T-helper 17 cell (primary cell): ENCODE measurements around the gene FYN. TPM values are rescaled to one million over a fixed set of nuclear protein-coding genes. Genes with fewer than 3 reads are reported as not detected.
"Not testable (repeated sequence)": the region's sequence is repeated elsewhere in the genome, so short reads cannot be mapped to it uniquely, and the experiment has no call there.

Experiments used
- ATAC-seq: fragments of 150-1000 bp; cut with Tn5 transposase; 2 replicates; pipeline ENCODE4 v1.10.0; 2021; ENCODE audit warnings: mild to moderate bottlenecking, moderate library complexity
- DNase-seq, 3 donors: peaks; one replicate each; pipeline versions ENCODE4 v3.0.0 to v3.0.0-alpha.2; 2020 to 2021
- H3K9me3 ChIP-seq: one replicate; pipeline ENCODE4 v1.7.0; 2013; ENCODE audit warnings: low read length, mild to moderate bottlenecking; ENCODE audit not compliant: control insufficient read depth, poor library complexity, severe bottlenecking
- H3K27ac Mint-ChIP-seq: one replicate; pipeline ENCODE4 v1.8.0; 2022; ENCODE audit warnings: mild to moderate bottlenecking, moderate library complexity, mixed read lengths
- H3K27me3 Mint-ChIP-seq: one replicate; pipeline ENCODE4 v1.8.0; 2022; ENCODE audit warnings: mixed read lengths
- H3K36me3 Mint-ChIP-seq: one replicate; pipeline ENCODE4 v1.8.0; 2022; ENCODE audit warnings: low read depth, mixed read lengths
- H3K4me1 Mint-ChIP-seq: one replicate; pipeline ENCODE4 v1.8.0; 2022; ENCODE audit warnings: mild to moderate bottlenecking, mixed read lengths
- H3K4me3 Mint-ChIP-seq: one replicate; pipeline ENCODE4 v1.8.0; 2022; ENCODE audit warnings: mild to moderate bottlenecking, moderate library complexity, mixed read lengths
- total RNA-seq, 4 donors: library from RNA in 2 of 4; stranded (reverse) in 2 of 4; gene quantifications; one replicate each; pipeline ENCODE4 v1.2.3 and lab custom pipeline; 2022 to 2026

Gene FYN
- total RNA-seq (100 to 1,000 TPM; 455 to 472 TPM), total RNA-seq (lab: John Stamatoyannopoulos, UW) (234 to 418 reads per million in 2 donors)

- H3K36me3 Mint-ChIP-seq: peaks cover 6% of the 10 kb centered on the region
- no peaks in the 10 kb centered on the region for H3K27me3 Mint-ChIP-seq
- DNase-seq: peak; percentile 98 to 99 (median 98)
- H3K27ac Mint-ChIP-seq: peak within 1 kb of the TSS; percentile 97
- H3K9me3 ChIP-seq: no peaks in the 10 kb centered on the region
- H3K4me1 Mint-ChIP-seq: peaks cover 36% of the 10 kb centered on the region
- ATAC-seq: peak; percentile 91
- peak within 1 kb of the TSS; percentile 100 for H3K4me3 Mint-ChIP-seq
These were observed at the start of gene FYN for GRCh38 chr6:111873178-111874024. Gene FYN, minus strand, starts transcription at chr6:111873452. Its CDS starts 153,401 bp downstream, at chr6:111720051.

- Mint-ChIP-seq H3K27ac (no peak overlapping the region), H3K36me3 (no peaks in the 10 kb centered on the region)
These were observed 49.4 kb upstream of the FYN start for GRCh38 chr6:111922454-111923297.

GRCh38 chr6:111921103-111921502, 47.9 kb upstream of the FYN start:
- no peak overlapping the region for H3K4me3 Mint-ChIP-seq
- no peaks in the 10 kb centered on the region for H3K27me3 Mint-ChIP-seq
- no peaks in the 10 kb centered on the region for H3K9me3 ChIP-seq
- no peak for DNase-seq
- no peak overlapping the region for H3K27ac Mint-ChIP-seq
- ATAC-seq: no peak
- no peaks in the 10 kb centered on the region for H3K4me1 Mint-ChIP-seq
- H3K36me3 Mint-ChIP-seq: no peaks in the 10 kb centered on the region

More at GRCh38 chr6:111922454-111923297, 49.4 kb upstream of the FYN start:
- no peaks in the 10 kb centered on the region for H3K27me3 Mint-ChIP-seq
- DNase-seq (no peak), ATAC-seq (no peak)
- H3K4me3 Mint-ChIP-seq: no peak overlapping the region
- no peaks in the 10 kb centered on the region for H3K9me3 ChIP-seq
- no peaks in the 10 kb centered on the region for H3K4me1 Mint-ChIP-seq

GRCh38 chr6:111920578-111920977, 47.3 kb upstream of the FYN start:
- no peaks in the 10 kb centered on the region for H3K4me1 Mint-ChIP-seq
- ATAC-seq (no peak), DNase-seq (no peak)
- no peak overlapping the region for H3K27ac Mint-ChIP-seq
- no peaks in the 10 kb centered on the region for H3K9me3 ChIP-seq
- no peak overlapping the region for H3K4me3 Mint-ChIP-seq
- no peaks in the 10 kb centered on the region for H3K27me3 Mint-ChIP-seq
- no peaks in the 10 kb centered on the region for H3K36me3 Mint-ChIP-seq

- no peak overlapping the region for H3K27ac Mint-ChIP-seq
- H3K9me3 ChIP-seq: no peaks in the 10 kb centered on the region
- ATAC-seq (no peak), DNase-seq (no peak)
- no peaks in the 10 kb centered on the region for H3K27me3 Mint-ChIP-seq
- no peak overlapping the region for H3K4me3 Mint-ChIP-seq
- no peaks in the 10 kb centered on the region for H3K36me3 Mint-ChIP-seq
- H3K4me1 Mint-ChIP-seq: peaks cover 2% of the 10 kb centered on the region
These were observed 45.6 kb upstream of the FYN start for GRCh38 chr6:111918825-111919224.

GRCh38 chr6:111916747-111917146, 43.5 kb upstream of the FYN start:
- no peaks in the 10 kb centered on the region for H3K9me3 ChIP-seq
- no peak for ATAC-seq
- Mint-ChIP-seq H3K27me3 (no peaks in the 10 kb centered on the region), H3K27ac (no peak overlapping the region), H3K36me3 (no peaks in the 10 kb centered on the region), H3K4me1 (peaks cover 2% of the 10 kb centered on the region), H3K4me3 (peak overlapping the region; percentile 1)
- DNase-seq: no peak

- ATAC-seq (no peak), DNase-seq (no peak)
- H3K9me3 ChIP-seq: no peaks in the 10 kb centered on the region
- no peak overlapping the region for H3K27ac Mint-ChIP-seq
- H3K27me3 Mint-ChIP-seq: no peaks in the 10 kb centered on the region
- no peaks in the 10 kb centered on the region for H3K36me3 Mint-ChIP-seq
- no peak overlapping the region for H3K4me3 Mint-ChIP-seq
- peaks cover 5% of the 10 kb centered on the region for H3K4me1 Mint-ChIP-seq
These were observed 41.4 kb upstream of the FYN start for GRCh38 chr6:111914617-111915016.

- H3K4me1 Mint-ChIP-seq: peaks cover 5% of the 10 kb centered on the region
- no peaks in the 10 kb centered on the region for H3K36me3 Mint-ChIP-seq
- ATAC-seq (no peak), DNase-seq (no peak)
- no peak overlapping the region for H3K27ac Mint-ChIP-seq
- H3K4me3 Mint-ChIP-seq: no peak overlapping the region
- no peaks in the 10 kb centered on the region for H3K27me3 Mint-ChIP-seq
- H3K9me3 ChIP-seq: no peaks in the 10 kb centered on the region
These were observed 39.7 kb upstream of the FYN start for GRCh38 chr6:111912904-111913303.

GRCh38 chr6:111911428-111911827, 38.2 kb upstream of the FYN start:
- no peaks in the 10 kb centered on the region for H3K9me3 ChIP-seq
- DNase-seq (no peak), ATAC-seq (no peak)
- Mint-ChIP-seq H3K27ac (no peak overlapping the region), H3K27me3 (no peaks in the 10 kb centered on the region), H3K4me3 (no peak overlapping the region), H3K4me1 (peaks cover 5% of the 10 kb centered on the region), H3K36me3 (no peaks in the 10 kb centered on the region)

GRCh38 chr6:111909238-111909637, 36.0 kb upstream of the FYN start:
- H3K36me3 Mint-ChIP-seq: no peaks in the 10 kb centered on the region
- H3K4me3 Mint-ChIP-seq: no peak overlapping the region
- peaks cover 3% of the 10 kb centered on the region for H3K4me1 Mint-ChIP-seq
- ATAC-seq (no peak), DNase-seq (no peak)
- H3K27me3 Mint-ChIP-seq: no peaks in the 10 kb centered on the region
- H3K27ac Mint-ChIP-seq: no peak overlapping the region
- no peaks in the 10 kb centered on the region for H3K9me3 ChIP-seq

- not testable (repeated sequence) for H3K27me3 Mint-ChIP-seq, DNase-seq, H3K9me3 ChIP-seq, H3K27ac Mint-ChIP-seq, H3K36me3 Mint-ChIP-seq, H3K4me1 Mint-ChIP-seq, ATAC-seq, H3K4me3 Mint-ChIP-seq
These were observed 35.1 kb upstream of the FYN start for GRCh38 chr6:111908365-111908764.

GRCh38 chr6:111900735-111901134, 27.5 kb upstream of the FYN start:
- no peaks in the 10 kb centered on the region for H3K9me3 ChIP-seq
- Mint-ChIP-seq H3K27ac (no peak overlapping the region), H3K4me1 (no peaks in the 10 kb centered on the region), H3K4me3 (no peak overlapping the region), H3K36me3 (no peaks in the 10 kb centered on the region), H3K27me3 (no peaks in the 10 kb centered on the region)
- DNase-seq (no peak), ATAC-seq (no peak)

- Mint-ChIP-seq H3K27ac (no peak overlapping the region), H3K36me3 (no peaks in the 10 kb centered on the region), H3K4me1 (no peaks in the 10 kb centered on the region), H3K4me3 (no peak overlapping the region), H3K27me3 (no peaks in the 10 kb centered on the region)
- ATAC-seq: no peak
- no peaks in the 10 kb centered on the region for H3K9me3 ChIP-seq
- no peak for DNase-seq
These were observed 26.3 kb upstream of the FYN start for GRCh38 chr6:111899531-111899930.
